GM12878 (cell line): Measurements from ENCODE around the gene GALNT18. TPM values are rescaled to one million over a fixed set of nuclear protein-coding genes. Genes with fewer than 3 reads are reported as not detected.

Experiments used
- ATAC-seq: fragments of 200-7000 bp; cut with Tn5 transposase; 3 replicates; pipeline ENCODE4 v1.9.1; 2020; ENCODE audit warnings: mild to moderate bottlenecking, moderate library complexity
- BruUV-seq: library from RNA; stranded (reverse); fragments of 400-500 nt; replicated peaks from 2 replicates; lab custom pipeline; 2021; lab: Mats Ljungman, UMichigan
- CTCF ChIA-PET: fragments of 300-600 bp; sonication (Branson Sonifier 250); formaldehyde crosslinking; extraction: SDS; loops from one replicate; lab custom pipeline; 2021; ENCODE audit warnings: inconsistent platforms; lab: Yijun Ruan, JAX
- POLR2A ChIA-PET: fragments of 350-600 bp; formaldehyde crosslinking; extraction: SDS; loops from one replicate; lab custom pipeline; 2021; ENCODE audit warnings: inconsistent platforms; lab: Charles Lee
- RAD21 ChIA-PET: fragments of 300-600 bp; sonication (Branson Sonifier 250); formaldehyde crosslinking; loops from one replicate; lab custom pipeline; 2023; ENCODE audit warnings: antibody characterized with exemption; ENCODE audit not compliant: unreplicated experiment; lab: Charles Lee
- SMC1A ChIA-PET: fragments of 300-600 bp; sonication (Branson Sonifier 250); formaldehyde crosslinking; loops from one replicate; lab custom pipeline; 2023; ENCODE audit not compliant: unreplicated experiment, uncharacterized antibody; lab: Charles Lee
- DNase-seq: peaks from one replicate; pipeline ENCODE4 v3.0.0-alpha.2; 2011; ENCODE audit warnings: low read depth, low spot score
- FAIRE-seq: peaks from 3 replicates; lab custom pipeline; 2011; peaks lifted over from hg19 to GRCh38; lab: Jason Lieb, UNC
- H2AFZ ChIP-seq: 2 replicates; pipeline ENCODE4 v1.6.0; 2011; ENCODE audit warnings: low read depth, low read length, control low read depth; ENCODE audit not compliant: control insufficient read depth
- H3K27ac ChIP-seq: 2 replicates; pipeline ENCODE4 v1.5.1; 2011; ENCODE audit warnings: control low read depth; ENCODE audit not compliant: control insufficient read depth, insufficient read depth
- H3K27me3 ChIP-seq, 2 experiments: replicated peaks in 1 of 2; 2 replicates each; pipeline versions ENCODE4 v1.6.0 to v1.6.1; 2011; ENCODE audit warnings: low read length in 1 of 2; ENCODE audit not compliant: control insufficient read depth in 2 of 2, insufficient read depth in 2 of 2
- H3K36me3 ChIP-seq, 2 experiments: 2 replicates each; pipeline ENCODE4 v1.5.1; 2011; ENCODE audit warnings: low read length in 1 of 2; ENCODE audit not compliant: control insufficient read depth in 2 of 2, insufficient read depth in 2 of 2
- H3K4me1 ChIP-seq: 2 replicates; pipeline ENCODE4 v1.6.1; 2011; ENCODE audit warnings: mild to moderate bottlenecking, low read length, moderate library complexity, mixed read lengths; ENCODE audit not compliant: control insufficient read depth, insufficient read depth
- H3K4me2 ChIP-seq: 2 replicates; pipeline ENCODE4 v1.6.0; 2011; ENCODE audit warnings: control low read depth; ENCODE audit not compliant: control insufficient read depth, insufficient read depth
- H3K4me3 ChIP-seq: fragments of 200-600 bp; sonication (generic); 2 replicates; pipeline ENCODE4 v1.5.1; 2016
- H3K79me2 ChIP-seq: 2 replicates; pipeline ENCODE4 v1.6.0; 2011; ENCODE audit warnings: low read length; ENCODE audit not compliant: control insufficient read depth, insufficient read depth
- H3K9ac ChIP-seq: 2 replicates; pipeline ENCODE4 v1.8.0; 2011; ENCODE audit warnings: low read length, control low read depth, mixed read lengths; ENCODE audit not compliant: control insufficient read depth, insufficient read depth
- H3K9me3 ChIP-seq: replicated peaks from 3 replicates; pipeline ENCODE4 v1.5.1; 2011; ENCODE audit warnings: mild to moderate bottlenecking, low read length; ENCODE audit not compliant: control insufficient read depth, insufficient read depth
- H4K20me1 ChIP-seq: 2 replicates; pipeline ENCODE4 v1.6.0; 2011; ENCODE audit not compliant: control insufficient read depth, insufficient read depth
- CEBPB ChIP-seq, 2 experiments: fragments of 150-350 bp in 1 of 2; IDR thresholded peaks; 2 replicates each; pipeline ENCODE4 v1.6.1; 2012 to 2014; ENCODE audit warnings: low read depth in 2 of 2, low read length in 2 of 2, borderline replicate concordance in 1 of 2, inconsistent platforms in 1 of 2
- NKRF ChIP-seq: fragments of 450-650 bp; conservative IDR thresholded peaks from 2 replicates; pipeline ENCODE4 v1.6.1; 2017; ENCODE audit warnings: mild to moderate bottlenecking, moderate library complexity
- RELA ChIP-seq: fragments of 450-650 bp; IDR thresholded peaks from 2 replicates; pipeline ENCODE4 v1.8.0; 2014; ENCODE audit warnings: borderline replicate concordance; ENCODE audit not compliant: partially characterized antibody
- ZBTB11 ChIP-seq: fragments of 450-650 bp; formaldehyde crosslinking; IDR thresholded peaks from 2 replicates; pipeline ENCODE4 v1.5.0; 2022; ENCODE audit warnings: mild to moderate bottlenecking, missing genetic modification characterization
- ZNF274 ChIP-seq: IDR thresholded peaks from one replicate; pipeline ENCODE4 v1.8.0; 2011; ENCODE audit not compliant: insufficient read length, insufficient read depth
- WGBS: methylation state at CpG from one replicate; pipeline ENCODE4 v1.1.6; 2016; ENCODE audit warnings: low lambda C conversion rate; ENCODE audit not compliant: insufficient replicate concordance, insufficient coverage; ENCODE audit errors: missing lambda C conversion rate; 5-methylcytosine and 5-hydroxymethylcytosine counted together
- in situ Hi-C: fragments of 300-500 bp; cut with MboI; formaldehyde crosslinking; loops from 9 replicates; pipeline ENCODE4 v1.14.3; 2018; ENCODE audit warnings: mixed read lengths
- intact Hi-C: fragments of 100-400 bp; cut with micrococcal nuclease; formaldehyde crosslinking; loops from one replicate; pipeline ENCODE4 v1.14.2; 2022; ENCODE audit not compliant: unreplicated experiment
- polyA plus RNA-seq, 11 experiments: library from polyadenylated mRNA; depleted of rRNA in 4 of 11; unstranded in 6 of 11; stranded (reverse) in 5 of 11; fragments of >200 nt; fragmentation: Nextera tagmentation in 4 of 11; fragmentation: Illumina TruSeq in 1 of 11; extraction: Ambion mirVana in 4 of 11; extraction: Trizol in 1 of 11; gene quantifications; 1 replicate in 1 of 11; 2 replicates in 10 of 11; pipeline versions ENCODE4 v1.2.1 to v1.2.3, GENCODE V29; 2011 to 2016; ENCODE audit warnings: inconsistent platforms in 2 of 11, missing spikeins in 2 of 11, low read depth in 1 of 11
- total RNA-seq, 4 experiments: library from RNA; depleted of rRNA in 3 of 4; stranded (reverse); fragments of >200 nt in 3 of 4; fragmentation: Illumina TruSeq in 1 of 4; extraction: Trizol in 1 of 4; gene quantifications; 2 replicates each; pipeline versions ENCODE4 v1.2.1 to v1.2.3, GENCODE V29; 2013 to 2021

Gene GALNT18
- total and polyA plus RNA-seq, 10 of the 15 experiments (the other 5 are each of a cell fraction or from before 2014, with no cell fraction given): 1.2 to 14.2 (median 6.3) TPM

GRCh38 chr11:11312738-11313137, 309.1 kb downstream of the GALNT18 start:
- ChIA-PET CTCF (no interaction called here), RAD21 (no interaction called here), POLR2A (no interaction called here), SMC1A (no interaction called here)
- DNase-seq: no peak
- TF ChIP-seq ZBTB11 (CRISPR knock-in tag) (no peak), RELA (no peak), ZNF274 (no peak), CEBPB (IDR thresholded peaks at IDR 0.05; ENCODE audit: borderline replicate concordance in 1 of 2, low read depth in 2 of 2, low read length in 2 of 2) (no peak), NKRF (no peak)
- Histone ChIP-seq H3K79me2 (no peaks in the 10 kb centered on the region), H3K27me3 (no peaks in the 10 kb centered on the region), H3K4me1 (0 out of 2 replicates have a peak, but pooled peaks cover 5% of the 10 kb centered on the region), H3K4me2 (no peak overlapping the region), H3K9ac (no peak overlapping the region), H3K4me3 (no peak overlapping the region), H3K27ac (no peak overlapping the region), H3K9me3 (no peaks in the 10 kb centered on the region; the same call in 2 of the 3 replicates), H3K36me3 (no peaks in the 10 kb centered on the region; a peak in 1 of 4 replicates), H2AFZ (no peak overlapping the region), H4K20me1 (no peaks in the 10 kb centered on the region)
- intact Hi-C loops: no loop called here
- ATAC-seq: no peak
- no TSS peak for BruUV-seq
- WGBS: 61% methylated on average over 1 of the region's 1 CpG
- in situ Hi-C loops: no loop called here
- no peak for FAIRE-seq
